Activated CD8-positive, alpha-beta memory T cell treated with anti-CD3 and anti-CD28 coated beads for 48 hours (primary cell): ENCODE data around the gene POU1F1.
"Not testable (repeated sequence)": the region's sequence is repeated elsewhere in the genome, so short reads cannot be mapped to it uniquely, and the experiment has no call there.

Experiments
- DNase-seq, 3 experiments: peaks; one replicate each; pipeline ENCODE4 v3.0.0-alpha.2; 2020; ENCODE audit warnings: low read depth in 2 of 3, low spot score in 2 of 3

The POU1F1 gene

GRCh38 chr3:87276484-87276883, at the start of gene POU1F1:
TSS of gene POU1F1 (minus strand) at chr3:87276584. CDS start at chr3:87276462, 122 bp downstream.
- no peak for DNase-seq

GRCh38 chr3:87324609-87325008, 48.2 kb upstream of the POU1F1 start:
- no peak for DNase-seq

GRCh38 chr3:87320756-87321626, 44.6 kb upstream of the POU1F1 start:
- no peak for DNase-seq

- no peak for DNase-seq
Measured at GRCh38 chr3:87318617-87319021, 42.2 kb upstream of the POU1F1 start.

GRCh38 chr3:87317779-87318178, 41.4 kb upstream of the POU1F1 start:
- DNase-seq = no peak

GRCh38 chr3:87313641-87314040, 37.3 kb upstream of the POU1F1 start:
- DNase-seq = no peak

GRCh38 chr3:87311309-87311708, 34.9 kb upstream of the POU1F1 start:
- DNase-seq = no peak

GRCh38 chr3:87309601-87310000, 33.2 kb upstream of the POU1F1 start:
- no peak for DNase-seq

- no peak for DNase-seq
Measured at GRCh38 chr3:87307805-87308204, 31.4 kb upstream of the POU1F1 start.

- DNase-seq = no peak
Measured at GRCh38 chr3:87305517-87305916, 29.1 kb upstream of the POU1F1 start.

GRCh38 chr3:87305031-87305430, 28.6 kb upstream of the POU1F1 start:
- not testable (repeated sequence) for DNase-seq

GRCh38 chr3:87298111-87298718, 21.8 kb upstream of the POU1F1 start:
- DNase-seq = no peak

- DNase-seq = no peak
Measured at GRCh38 chr3:87288446-87288845, 12.1 kb upstream of the POU1F1 start.

GRCh38 chr3:87287011-87287410, 10.6 kb upstream of the POU1F1 start:
- no peak for DNase-seq

- DNase-seq = no peak
Measured at GRCh38 chr3:87272718-87273341, 3.6 kb downstream of the POU1F1 start.

GRCh38 chr3:87270908-87271700, 5.3 kb downstream of the POU1F1 start:
- DNase-seq = no peak

GRCh38 chr3:87269723-87270122, 6.7 kb downstream of the POU1F1 start:
- no peak for DNase-seq

GRCh38 chr3:87268646-87269211, 7.7 kb downstream of the POU1F1 start:
- DNase-seq = no peak

GRCh38 chr3:87267953-87268645, 8.3 kb downstream of the POU1F1 start:
- no peak for DNase-seq

- no peak for DNase-seq
Measured at GRCh38 chr3:87261925-87262324, 14.5 kb downstream of the POU1F1 start.
